CD4-positive, alpha-beta T cell (primary cell): ENCODE data around the gene SFMBT2. TPM values are rescaled to one million over a fixed set of nuclear protein-coding genes. Genes with fewer than 3 reads are reported as not detected.

ENCODE experiments used
- ATAC-seq: fragments of 200-7000 bp; cut with Tn5 transposase; one replicate; pipeline ENCODE4 v1.10.0; 2022; ENCODE audit warnings: mild to moderate bottlenecking; ENCODE audit not compliant: poor library complexity
- CTCF ChIA-PET: fragments of 350-600 bp; sonication (Branson Sonifier 250); formaldehyde crosslinking; loops from one replicate; lab custom pipeline; 2021; ENCODE audit warnings: antibody characterized with exemption, inconsistent platforms; lab: Charles Lee
- POLR2A ChIA-PET: fragments of 350-600 bp; sonication (Branson Sonifier 250); formaldehyde crosslinking; loops from one replicate; lab custom pipeline; 2021; ENCODE audit warnings: antibody characterized with exemption, inconsistent platforms; lab: Charles Lee
- DNase-seq, 14 experiments: peaks; one replicate each; pipeline ENCODE4 v3.0.0-alpha.2; 2013 to 2020; ENCODE audit warnings: mixed read lengths in 2 of 14
- H3K27ac ChIP-seq, 2 donors: one replicate each; pipeline versions ENCODE4 v1.5.1 to v1.7.0; 2013; ENCODE audit warnings: low read length in 2 of 2, low read depth in 1 of 2, mild to moderate bottlenecking in 1 of 2
- H3K27me3 ChIP-seq, 2 experiments: 1 replicate in 1 of 2; 2 replicates in 1 of 2; pipeline versions ENCODE4 v1.6.1 to v1.7.0; 2013; ENCODE audit warnings: low read length in 2 of 2, control low read depth in 1 of 2, mild to moderate bottlenecking in 1 of 2, moderate library complexity in 1 of 2; ENCODE audit not compliant: insufficient read depth in 2 of 2, control insufficient read depth in 1 of 2
- H3K36me3 ChIP-seq: one replicate; pipeline ENCODE4 v1.6.1; 2013; ENCODE audit warnings: low read length, control low read depth; ENCODE audit not compliant: insufficient read depth
- H3K4me1 ChIP-seq: one replicate; pipeline ENCODE4 v1.6.1; 2013; ENCODE audit warnings: low read length, control low read depth; ENCODE audit not compliant: insufficient read depth
- H3K4me3 ChIP-seq: one replicate; pipeline ENCODE4 v1.5.1; 2013; ENCODE audit warnings: mild to moderate bottlenecking, low read length, moderate library complexity
- H3K9me3 ChIP-seq, 2 experiments: 1 replicate in 1 of 2; 2 replicates in 1 of 2; pipeline versions ENCODE4 v1.6.1 to v1.7.0; 2013; ENCODE audit warnings: low read length in 2 of 2, mild to moderate bottlenecking in 2 of 2, control low read depth in 1 of 2, moderate library complexity in 1 of 2; ENCODE audit not compliant: control insufficient read depth in 1 of 2, insufficient read depth in 1 of 2
- H3K27ac Mint-ChIP-seq: one replicate; pipeline ENCODE4 v1.8.0; 2020; ENCODE audit warnings: mixed read lengths
- H3K27me3 Mint-ChIP-seq: one replicate; pipeline ENCODE4 v1.8.0; 2021; ENCODE audit warnings: mixed read lengths
- H3K36me3 Mint-ChIP-seq: one replicate; pipeline ENCODE4 v1.8.0; 2021; ENCODE audit warnings: low read depth, mixed read lengths
- H3K4me1 Mint-ChIP-seq: one replicate; pipeline ENCODE4 v1.8.0; 2021; ENCODE audit warnings: low read depth, mixed read lengths
- H3K4me3 Mint-ChIP-seq: one replicate; pipeline ENCODE4 v1.8.0; 2020; ENCODE audit warnings: mild to moderate bottlenecking, mixed read lengths
- H3K9me3 Mint-ChIP-seq: one replicate; pipeline ENCODE4 v1.8.0; 2020; ENCODE audit warnings: mixed read lengths
- CTCF ChIP-seq: fragments of 200-600 bp; IDR thresholded peaks from one replicate; pipeline ENCODE4 v1.8.0; 2022; ENCODE audit warnings: antibody characterized with exemption, mild to moderate bottlenecking
- intact Hi-C, 2 experiments: fragments of 100-400 bp; cut with DNase I in 1 of 2; cut with micrococcal nuclease in 1 of 2; formaldehyde crosslinking; loops; one replicate each; pipeline versions ENCODE4 v1.15.1 to v1.9.0; 2023 to 2025; cut with DNase I, micrococcal nuclease
- total RNA-seq, 174 experiments: library from RNA in 2 of 174; stranded (reverse) in 2 of 174; gene quantifications; one replicate each; pipeline ENCODE4 v1.2.3 and lab custom pipeline; 2021 to 2026

Gene SFMBT2
- total RNA-seq, 2 experiments from 2014 or later: 41.0 to 42.0 TPM

- H3K27me3 Mint-ChIP-seq: no peaks in the 10 kb centered on the region
- Histone ChIP-seq H3K27ac (no peak overlapping the region), H3K4me1 (no peaks in the 10 kb centered on the region), H3K36me3 (peaks cover 72% of the 10 kb centered on the region), H3K9me3 (peaks cover 15 to 19% of the 10 kb centered on the region in 2 experiments), H3K4me3 (no peak overlapping the region), H3K27me3 (no peaks in the 10 kb centered on the region)
- H3K4me3 Mint-ChIP-seq: no peak overlapping the region
- H3K36me3 Mint-ChIP-seq: peaks cover 94% of the 10 kb centered on the region
- intact Hi-C loops: no loop called here
- DNase-seq: no peak
- H3K9me3 Mint-ChIP-seq: peaks cover 7% of the 10 kb centered on the region
- CTCF ChIA-PET: no interaction called here
- POLR2A ChIA-PET: no interaction called here
- TF ChIP-seq CTCF: no peak
- ATAC-seq: no peak
- H3K27ac Mint-ChIP-seq: no peak overlapping the region
- H3K4me1 Mint-ChIP-seq: no peaks in the 10 kb centered on the region
Observed at GRCh38 chr10:7171825-7172224, 239.0 kb downstream of the SFMBT2 start.

GRCh38 chr10:7170626-7171322 lies 240.1 kb downstream of the SFMBT2 start:
- Histone ChIP-seq H3K27me3 (no peaks in the 10 kb centered on the region), H3K27ac (no peak overlapping the region), H3K36me3 (peaks cover 66% of the 10 kb centered on the region), H3K4me3 (no peak overlapping the region), H3K9me3 (peaks cover 9 to 10% of the 10 kb centered on the region in 2 experiments), H3K4me1 (no peaks in the 10 kb centered on the region)
- ATAC-seq: no peak
- ChIA-PET CTCF (no interaction called here), POLR2A (no interaction called here)
- H3K4me3 Mint-ChIP-seq: no peak overlapping the region
- H3K27me3 Mint-ChIP-seq: no peaks in the 10 kb centered on the region
- H3K36me3 Mint-ChIP-seq: peaks cover 91% of the 10 kb centered on the region
- H3K9me3 Mint-ChIP-seq: peaks cover 4% of the 10 kb centered on the region
- DNase-seq: no peak
- no peak for TF ChIP-seq CTCF
- no peaks in the 10 kb centered on the region for H3K4me1 Mint-ChIP-seq
- intact Hi-C loops: no loop called here
- no peak overlapping the region for H3K27ac Mint-ChIP-seq

GRCh38 chr10:7168414-7168813 lies 242.4 kb downstream of the SFMBT2 start:
- no peak for TF ChIP-seq CTCF
- H3K27me3 ChIP-seq: no peaks in the 10 kb centered on the region
- H3K4me1 ChIP-seq: no peaks in the 10 kb centered on the region
- ATAC-seq (no peak), DNase-seq (no peak)
- H3K27ac ChIP-seq: no peak overlapping the region
- H3K4me1 Mint-ChIP-seq: no peaks in the 10 kb centered on the region
- no peak overlapping the region for H3K4me3 Mint-ChIP-seq
- intact Hi-C loops: no loop called here
- peaks cover 49% of the 10 kb centered on the region for H3K36me3 ChIP-seq
- H3K9me3 ChIP-seq: no peaks in the 10 kb centered on the region
- H3K27me3 Mint-ChIP-seq: no peaks in the 10 kb centered on the region
- H3K4me3 ChIP-seq: no peak overlapping the region
- no peaks in the 10 kb centered on the region for H3K9me3 Mint-ChIP-seq
- peaks cover 91% of the 10 kb centered on the region for H3K36me3 Mint-ChIP-seq
- no peak overlapping the region for H3K27ac Mint-ChIP-seq
- CTCF ChIA-PET: interaction anchor here (0.6 kb wide), 1 partner anchor 1308 kb away, joined by 3 read pairs; no protein-coding TSS in a partner anchor
- POLR2A ChIA-PET: no interaction called here
